ENCODE results near the gene PLXNA4.

GRCh38 chr7:132214452-132214851, 361.8 kb downstream of the PLXNA4 start:
- TF ChIP-seq EZH2 (IDR thresholded peaks at IDR 0.05): no peak
- TF ChIP-seq, protein P1, sequence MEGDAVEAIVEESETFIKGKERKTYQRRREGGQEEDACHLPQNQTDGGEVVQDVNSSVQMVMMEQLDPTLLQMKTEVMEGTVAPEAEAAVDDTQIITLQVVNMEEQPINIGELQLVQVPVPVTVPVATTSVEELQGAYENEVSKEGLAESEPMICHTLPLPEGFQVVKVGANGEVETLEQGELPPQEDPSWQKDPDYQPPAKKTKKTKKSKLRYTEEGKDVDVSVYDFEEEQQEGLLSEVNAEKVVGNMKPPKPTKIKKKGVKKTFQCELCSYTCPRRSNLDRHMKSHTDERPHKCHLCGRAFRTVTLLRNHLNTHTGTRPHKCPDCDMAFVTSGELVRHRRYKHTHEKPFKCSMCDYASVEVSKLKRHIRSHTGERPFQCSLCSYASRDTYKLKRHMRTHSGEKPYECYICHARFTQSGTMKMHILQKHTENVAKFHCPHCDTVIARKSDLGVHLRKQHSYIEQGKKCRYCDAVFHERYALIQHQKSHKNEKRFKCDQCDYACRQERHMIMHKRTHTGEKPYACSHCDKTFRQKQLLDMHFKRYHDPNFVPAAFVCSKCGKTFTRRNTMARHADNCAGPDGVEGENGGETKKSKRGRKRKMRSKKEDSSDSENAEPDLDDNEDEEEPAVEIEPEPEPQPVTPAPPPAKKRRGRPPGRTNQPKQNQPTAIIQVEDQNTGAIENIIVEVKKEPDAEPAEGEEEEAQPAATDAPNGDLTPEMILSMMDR (IDR thresholded peaks at IDR 0.05 in 2 of 3, conservative IDR thresholded peaks at IDR 0.05 in 1 of 3; ENCODE audit: borderline replicate concordance in 1 of 3, insufficient read depth in 1 of 3, low read depth in 2 of 3, low read length in 2 of 3): no peak
- TF ChIP-seq SIN3A (IDR thresholded peaks at IDR 0.05; ENCODE audit: low read depth): no peak
- TF ChIP-seq ZNF274 (IDR thresholded peaks at IDR 0.05; ENCODE audit: low read depth, low read length): no peak
- no peak for TF ChIP-seq EZH2phosphoT487 (IDR thresholded peaks at IDR 0.05; ENCODE audit: borderline replicate concordance)
- no peak for TF ChIP-seq JUND (IDR thresholded peaks at IDR 0.05)
- TF ChIP-seq POLR2AphosphoS5 (IDR thresholded peaks at IDR 0.05; ENCODE audit: low read depth, low read length): no peak
- TF ChIP-seq, protein P2, sequence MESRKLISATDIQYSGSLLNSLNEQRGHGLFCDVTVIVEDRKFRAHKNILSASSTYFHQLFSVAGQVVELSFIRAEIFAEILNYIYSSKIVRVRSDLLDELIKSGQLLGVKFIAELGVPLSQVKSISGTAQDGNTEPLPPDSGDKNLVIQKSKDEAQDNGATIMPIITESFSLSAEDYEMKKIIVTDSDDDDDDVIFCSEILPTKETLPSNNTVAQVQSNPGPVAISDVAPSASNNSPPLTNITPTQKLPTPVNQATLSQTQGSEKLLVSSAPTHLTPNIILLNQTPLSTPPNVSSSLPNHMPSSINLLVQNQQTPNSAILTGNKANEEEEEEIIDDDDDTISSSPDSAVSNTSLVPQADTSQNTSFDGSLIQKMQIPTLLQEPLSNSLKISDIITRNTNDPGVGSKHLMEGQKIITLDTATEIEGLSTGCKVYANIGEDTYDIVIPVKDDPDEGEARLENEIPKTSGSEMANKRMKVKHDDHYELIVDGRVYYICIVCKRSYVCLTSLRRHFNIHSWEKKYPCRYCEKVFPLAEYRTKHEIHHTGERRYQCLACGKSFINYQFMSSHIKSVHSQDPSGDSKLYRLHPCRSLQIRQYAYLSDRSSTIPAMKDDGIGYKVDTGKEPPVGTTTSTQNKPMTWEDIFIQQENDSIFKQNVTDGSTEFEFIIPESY (IDR thresholded peaks at IDR 0.05; ENCODE audit: extremely low read depth, insufficient replicate concordance, low read length): no peak
- TF ChIP-seq ELF1 (IDR thresholded peaks at IDR 0.05; ENCODE audit: borderline replicate concordance, low read depth): no peak
- TF ChIP-seq SP1 (IDR thresholded peaks at IDR 0.05; ENCODE audit: low read depth): no peak
- no peak for TF ChIP-seq POLR2A (IDR thresholded peaks at IDR 0.05; ENCODE audit: borderline replicate concordance, extremely low read depth, insufficient read depth, insufficient read length)
- no peak for TF ChIP-seq YY1 (IDR thresholded peaks at IDR 0.05; ENCODE audit: extremely low read depth, insufficient replicate concordance, low read depth, low read length)
- TF ChIP-seq, protein P3, sequence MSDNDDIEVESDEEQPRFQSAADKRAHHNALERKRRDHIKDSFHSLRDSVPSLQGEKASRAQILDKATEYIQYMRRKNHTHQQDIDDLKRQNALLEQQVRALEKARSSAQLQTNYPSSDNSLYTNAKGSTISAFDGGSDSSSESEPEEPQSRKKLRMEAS (IDR thresholded peaks at IDR 0.05): no peak
- TF ChIP-seq TCF7L2 (IDR thresholded peaks at IDR 0.05; ENCODE audit: borderline replicate concordance, extremely low read depth, insufficient read depth, insufficient read length): no peak
